HG02588 (cell line): ENCODE results near the gene SOX8.
"Not testable (repeated sequence)": the region's sequence is repeated elsewhere in the genome, so short reads cannot be mapped to it uniquely, and the experiment has no call there.

Experiments used
- ATAC-seq: cut with Tn5 transposase; IDR thresholded peaks from one replicate; pipeline ENCODE4 v1.9.1; 2021; ENCODE audit warnings: mild to moderate bottlenecking, moderate library complexity; ENCODE audit not compliant: unreplicated experiment

SOX8 gene

DNA sequence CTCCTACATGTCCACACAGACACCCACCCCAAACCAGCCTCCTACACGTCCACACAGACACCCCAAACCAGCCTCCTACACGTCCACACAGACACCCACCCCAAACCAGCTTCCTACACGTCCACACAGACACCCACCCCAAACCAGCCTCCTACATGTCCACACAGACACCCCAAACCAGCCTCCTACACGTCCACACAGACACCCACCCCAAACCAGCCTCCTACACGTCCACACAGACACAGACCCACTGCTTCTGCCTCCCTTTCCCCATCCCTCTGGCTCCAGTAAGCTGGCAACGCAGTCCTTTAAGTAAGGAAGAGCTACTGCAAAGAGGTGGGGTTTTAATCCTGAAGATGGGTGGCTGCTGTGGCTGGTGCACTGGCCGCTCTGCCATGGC lies 27.8 kb upstream of the SOX8 start:
- ATAC-seq = not testable (repeated sequence)

DNA sequence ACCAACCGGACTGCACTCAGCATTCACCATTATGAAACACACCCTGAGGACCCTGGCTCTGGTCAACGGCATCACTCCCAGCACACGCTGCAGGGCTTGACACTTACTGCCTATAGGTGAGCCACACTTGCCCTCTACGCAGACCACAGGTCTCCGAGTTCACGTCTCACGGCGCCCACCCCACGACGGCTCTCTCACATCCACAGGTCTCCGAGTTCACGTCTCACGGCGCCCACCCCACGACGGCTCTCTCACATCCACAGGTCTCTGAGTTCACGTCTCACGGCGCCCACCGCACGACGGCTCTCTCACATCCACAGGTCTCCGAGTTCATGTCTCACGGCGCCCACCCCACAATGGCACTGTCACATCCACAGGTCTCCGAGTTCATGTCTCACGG lies 25.8 kb upstream of the SOX8 start:
- not testable (repeated sequence) for ATAC-seq

- ATAC-seq = no peak
These were observed 22.1 kb upstream of the SOX8 start for GRCh38 chr16:959232-960040.

DNA sequence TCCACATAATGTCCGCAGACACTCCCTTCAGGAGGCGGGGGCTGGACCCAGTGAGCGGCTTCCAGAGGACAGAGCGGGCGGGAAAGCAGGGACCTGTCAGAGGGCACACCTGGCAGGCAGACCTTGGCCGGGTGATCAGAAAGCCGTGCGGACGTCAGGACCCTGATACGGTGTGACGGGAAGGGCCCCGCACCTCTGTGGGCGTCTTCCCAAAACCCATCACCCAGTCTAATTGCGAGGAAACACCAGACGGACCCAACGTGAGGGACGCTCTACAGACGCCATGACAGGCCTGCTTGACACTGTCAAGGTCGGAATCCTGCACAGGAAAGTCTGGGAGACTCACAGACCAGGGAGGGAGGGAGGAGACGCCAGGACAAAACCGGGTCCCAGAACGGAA lies 19.2 kb upstream of the SOX8 start:
- no peak for ATAC-seq

GRCh38 chr16:962901-963814 lies 18.4 kb upstream of the SOX8 start:
- no peak for ATAC-seq

- no peak for ATAC-seq
These were observed 17.7 kb upstream of the SOX8 start for GRCh38 chr16:963913-964312.

DNA sequence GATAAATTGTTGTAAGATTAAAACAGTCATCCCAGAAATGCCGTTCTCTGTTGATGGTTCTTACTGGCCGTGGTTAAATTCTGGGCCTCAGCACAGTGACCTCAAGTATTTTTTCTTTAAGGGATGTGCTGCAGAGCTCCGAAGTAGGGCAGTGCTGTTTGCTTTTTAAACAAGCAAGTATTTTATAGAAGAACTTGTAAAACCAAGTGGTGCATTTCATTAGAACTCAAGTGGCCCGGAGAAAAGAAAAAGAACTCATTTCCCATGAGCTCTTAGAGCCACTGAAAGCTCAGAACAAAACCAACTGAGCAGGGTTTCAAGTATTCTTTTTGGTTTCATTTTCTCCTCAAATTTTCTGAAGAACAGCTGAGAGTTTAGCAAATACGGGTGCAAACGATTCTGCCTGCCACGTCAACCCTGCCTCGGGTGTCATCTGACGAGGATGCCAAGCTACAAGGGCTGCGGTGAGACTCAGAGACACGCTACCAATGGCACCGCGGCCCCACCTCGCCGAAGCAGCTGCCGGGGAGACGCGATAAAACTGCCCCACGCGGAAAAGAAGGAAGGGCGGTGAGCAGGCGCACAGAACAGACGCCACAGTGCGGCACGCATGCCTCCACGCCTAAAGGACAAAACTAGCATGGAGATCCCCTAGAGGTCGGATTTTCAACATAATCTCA lies 17.1 kb upstream of the SOX8 start:
- no peak for ATAC-seq

- no peak for ATAC-seq
These were observed 16.6 kb upstream of the SOX8 start for GRCh38 chr16:965036-965395.

- ATAC-seq = no peak
These were observed 16.1 kb upstream of the SOX8 start for GRCh38 chr16:965487-965886.

DNA sequence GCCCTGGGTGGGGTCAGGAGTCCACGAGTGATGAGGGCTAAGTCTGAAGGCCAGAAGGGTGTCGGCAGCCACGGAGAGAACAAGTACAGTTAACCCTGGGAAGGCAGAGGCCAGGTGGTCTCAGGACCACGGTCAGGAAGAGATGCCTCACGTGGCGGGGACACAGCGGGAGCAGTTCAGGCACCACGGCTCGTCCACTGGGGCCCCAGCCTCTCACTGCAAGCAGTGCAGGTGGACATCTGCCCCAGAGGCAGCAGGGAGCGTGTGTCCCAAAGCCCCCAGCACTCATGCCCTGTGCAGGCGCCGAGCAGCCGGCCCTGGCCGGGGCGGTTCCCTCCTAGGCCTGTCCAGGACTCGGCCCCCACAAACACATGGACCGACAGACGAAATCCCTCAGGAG lies 15.5 kb upstream of the SOX8 start:
- no peak for ATAC-seq

DNA sequence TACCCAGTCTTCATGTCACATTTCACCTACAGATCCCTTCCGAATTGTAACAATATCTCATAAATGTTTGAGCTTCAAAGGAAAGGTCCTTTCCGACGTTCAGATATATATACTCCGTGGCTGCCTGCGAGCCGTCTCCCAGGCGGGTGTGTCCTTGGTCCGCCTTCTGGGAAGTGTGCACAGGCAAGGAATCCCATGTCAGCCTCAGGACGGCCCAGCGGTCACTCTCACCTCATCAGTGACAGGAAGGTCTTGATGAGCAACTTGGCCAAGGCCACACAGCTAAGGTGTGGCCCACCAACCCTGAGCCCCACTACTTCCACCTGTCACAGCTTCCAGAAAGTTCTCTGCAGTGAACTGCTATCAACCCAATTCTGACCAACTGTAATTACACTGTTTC lies 15.1 kb upstream of the SOX8 start:
- no peak for ATAC-seq

GRCh38 chr16:967077-967541 lies 14.5 kb upstream of the SOX8 start:
- no peak for ATAC-seq

DNA sequence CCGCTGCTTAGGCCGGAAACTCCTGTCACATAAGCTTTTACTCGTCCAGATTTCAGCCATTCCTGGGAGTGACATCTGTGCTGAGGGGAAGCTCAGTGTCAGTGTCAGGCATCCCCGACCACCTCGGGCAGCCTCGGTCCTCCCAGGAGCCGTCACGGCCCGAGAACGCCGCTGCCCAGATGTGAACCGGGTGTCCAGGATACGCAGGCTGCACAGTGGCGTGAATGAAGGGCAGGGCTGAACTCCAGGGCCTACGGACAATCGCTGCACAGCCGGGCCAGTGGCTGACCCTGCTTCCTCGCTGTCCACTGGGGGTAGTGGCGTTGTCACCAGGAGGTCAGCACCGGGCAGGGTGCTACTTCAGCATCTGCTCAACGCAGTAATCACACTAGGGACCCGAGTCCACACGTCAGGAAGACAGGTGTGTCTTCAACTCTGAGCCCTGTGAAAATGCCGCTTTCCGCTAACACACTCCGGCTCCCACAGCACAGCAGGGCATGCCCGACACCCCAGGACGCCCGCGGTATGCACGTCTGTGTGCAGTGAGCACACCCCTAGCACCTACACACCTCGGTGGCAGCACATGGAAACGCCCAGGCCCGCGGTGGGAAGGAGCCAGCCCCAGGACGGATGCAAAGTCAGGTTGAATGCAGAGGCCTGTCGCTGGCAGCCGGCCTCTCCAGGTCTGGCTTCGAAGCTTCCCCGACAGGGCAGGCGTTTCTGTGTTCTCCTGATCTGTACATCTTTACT lies 13.8 kb upstream of the SOX8 start:
- no peak for ATAC-seq

- no peak for ATAC-seq
These were observed 12.9 kb upstream of the SOX8 start for GRCh38 chr16:968620-969019.

DNA sequence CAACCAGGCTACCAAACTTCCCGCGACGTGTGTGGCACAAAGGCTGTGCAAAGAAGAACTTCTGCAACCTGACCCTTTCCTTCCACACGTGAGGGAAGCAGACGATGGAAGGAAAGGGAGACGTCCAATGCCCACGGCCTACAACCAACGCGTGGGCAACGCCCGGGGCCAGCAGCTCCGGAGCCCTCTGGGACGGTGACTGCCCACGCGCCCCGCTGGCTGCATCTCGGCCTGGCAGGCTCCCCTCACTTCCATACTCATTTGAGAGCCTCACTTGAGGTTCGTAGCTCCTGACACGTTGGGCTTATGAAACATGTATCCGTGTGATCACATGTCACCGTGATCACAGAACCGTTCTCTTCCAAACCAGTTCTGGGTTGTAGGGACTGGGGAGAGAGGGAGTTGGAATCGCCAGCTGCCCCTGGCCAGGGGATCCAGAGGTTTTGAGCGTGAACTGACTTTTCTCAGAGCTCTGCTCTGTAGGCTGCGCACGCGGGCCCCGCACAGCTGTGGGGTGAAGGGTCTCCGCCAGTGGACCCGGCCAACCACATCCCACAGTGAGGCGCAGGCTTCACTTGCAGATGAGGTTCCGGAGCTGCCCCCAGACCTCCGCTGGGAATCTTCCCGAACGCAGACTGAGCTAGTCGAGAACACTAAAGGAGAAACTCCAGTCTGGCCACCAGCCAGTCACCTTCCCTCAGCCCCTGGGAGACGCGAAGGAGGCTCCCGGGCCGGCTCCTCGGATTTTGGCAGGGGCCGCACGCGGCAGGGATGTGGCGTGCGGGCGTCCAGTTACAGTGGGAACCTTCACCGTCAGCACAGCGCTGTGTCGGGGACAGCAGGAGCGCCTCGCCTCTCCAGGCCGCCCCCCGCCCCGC lies 11.8 kb upstream of the SOX8 start:
- peak; percentile 4 for ATAC-seq

DNA sequence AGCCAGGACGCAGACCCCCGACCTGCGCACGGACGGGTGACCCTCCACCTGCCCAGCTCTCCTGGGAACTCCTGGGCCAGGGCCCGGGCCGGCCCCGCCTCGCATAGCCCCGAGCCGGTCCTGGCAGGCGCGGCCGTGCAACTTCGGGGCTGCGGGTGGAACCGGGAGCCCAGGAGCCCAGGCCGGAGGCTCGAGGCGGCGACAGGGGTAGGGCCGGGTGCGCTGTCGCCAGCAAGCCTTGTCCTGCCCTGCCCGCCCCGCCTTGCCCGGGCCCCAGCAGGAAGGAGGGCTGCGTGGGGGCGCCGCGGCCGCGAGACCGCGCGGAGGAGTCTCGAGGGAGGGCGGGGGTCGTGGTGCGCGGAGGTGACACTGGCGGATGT lies 11.2 kb upstream of the SOX8 start:
- ATAC-seq = no peak

DNA sequence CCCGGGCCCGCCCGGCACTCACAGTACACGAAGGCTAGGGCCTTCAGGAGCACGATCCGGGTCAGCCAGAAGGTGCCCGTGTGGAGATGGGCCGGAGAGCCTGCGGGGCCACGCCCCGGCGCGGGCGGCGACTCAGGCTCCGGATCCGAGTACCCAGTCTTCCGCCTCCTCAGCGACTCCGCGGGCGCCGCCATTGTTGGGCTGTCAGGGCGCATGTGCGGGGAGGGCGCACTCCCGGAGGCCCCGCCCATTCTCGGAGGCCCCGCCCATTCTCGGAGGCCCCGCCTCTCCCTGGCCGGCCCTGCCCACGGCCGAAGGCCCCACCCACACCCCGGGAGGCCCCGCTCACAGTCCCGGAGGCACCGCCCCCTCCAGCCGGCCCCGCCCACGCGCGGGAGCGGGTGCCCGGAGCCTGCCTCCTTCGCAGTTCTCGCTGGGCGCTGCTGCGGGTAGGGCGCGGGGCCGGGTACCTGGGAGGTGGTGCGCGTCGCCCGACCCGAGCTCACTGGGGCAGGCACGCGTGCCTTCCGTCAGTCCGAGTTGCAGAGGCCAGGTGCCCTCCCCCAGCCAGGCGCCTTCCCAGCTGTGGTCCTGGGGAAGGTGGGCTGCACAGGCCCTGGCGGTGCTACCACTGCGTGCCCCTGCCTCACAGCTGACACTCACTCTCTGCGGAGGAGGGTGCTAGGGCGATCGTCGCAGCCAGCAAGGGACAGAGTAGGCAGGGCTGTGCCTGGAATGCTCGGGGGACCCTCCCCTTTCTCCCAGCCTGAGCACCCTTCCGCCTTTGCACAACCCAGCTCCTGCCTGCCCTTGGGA lies 10.6 kb upstream of the SOX8 start, which contains the start of gene LMF1:
Gene LMF1, minus strand, starts transcription at position 219 of the 816 bp plus-strand sequence. Its CDS starts 4 bp downstream, at position 215.
- ATAC-seq = peak; percentile 76

- no peak for ATAC-seq
These were observed 10.0 kb upstream of the SOX8 start for GRCh38 chr16:971582-971905.

GRCh38 chr16:971981-972315 lies 9.6 kb upstream of the SOX8 start:
- no peak for ATAC-seq
